HG02884 (cell line): ENCODE measurements around the gene SLC26A5.

Source experiments
- ATAC-seq: cut with Tn5 transposase; IDR thresholded peaks from one replicate; pipeline ENCODE4 v1.9.1; 2021; ENCODE audit warnings: mild to moderate bottlenecking, moderate library complexity; ENCODE audit not compliant: unreplicated experiment

SLC26A5 gene

DNA sequence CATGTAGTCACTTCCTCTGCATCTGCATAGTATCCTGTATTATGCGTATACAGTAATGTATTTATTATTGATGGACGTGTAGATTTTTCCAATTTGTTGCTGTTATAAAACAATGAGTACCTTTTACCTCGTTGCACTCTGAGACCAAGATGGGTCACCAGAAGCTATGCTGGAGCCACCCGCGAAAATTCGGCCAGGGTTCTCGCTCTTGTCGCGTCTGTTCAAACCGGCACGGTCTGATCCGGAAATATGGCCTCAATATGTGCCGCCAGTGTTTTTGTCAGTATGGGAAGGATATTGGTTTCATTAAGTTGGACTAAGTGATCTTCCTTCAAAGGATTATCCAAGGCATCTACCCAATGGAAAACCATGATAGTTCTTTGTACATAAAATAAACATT is 97.6 kb downstream of the SLC26A5 start:
- ATAC-seq, result no peak

DNA sequence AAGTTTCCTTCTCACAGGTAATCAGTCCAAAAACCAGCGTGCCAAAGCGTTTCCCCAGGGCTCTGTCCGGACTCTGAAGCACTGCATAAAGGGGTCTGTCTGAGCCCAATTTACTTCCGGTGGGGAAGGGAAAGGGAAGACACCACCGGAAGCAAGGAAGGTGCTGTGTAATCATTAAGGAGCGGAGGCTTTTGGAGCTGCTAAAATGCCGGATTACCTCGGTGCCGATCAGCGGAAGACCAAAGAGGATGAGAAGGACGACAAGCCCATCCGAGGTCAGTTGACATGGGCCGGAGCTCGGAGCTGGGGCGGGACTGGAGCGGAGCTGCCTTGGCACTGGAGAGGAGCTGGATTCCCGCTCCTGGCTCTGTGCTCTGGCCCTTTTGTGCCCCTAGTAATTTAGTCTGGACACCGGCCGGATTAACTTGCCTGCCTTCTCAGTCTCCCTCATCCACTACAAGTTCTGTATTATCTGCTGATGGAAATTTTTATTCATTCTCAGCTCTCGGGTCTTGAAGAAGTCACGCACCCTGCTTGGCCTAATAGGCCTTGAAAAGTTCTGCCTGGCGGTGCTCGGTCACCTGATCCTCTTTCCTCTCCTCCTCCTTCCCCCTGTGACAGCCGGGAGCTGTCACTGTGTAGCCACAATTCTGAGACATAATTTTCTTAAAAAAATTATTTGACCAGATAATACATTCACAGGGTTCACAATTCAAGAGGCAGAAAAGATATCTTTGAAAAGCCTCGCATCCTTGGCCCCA is 98.3 kb downstream of the SLC26A5 start, which contains the start of gene PSMC2:
Gene PSMC2 (plus strand): TSS at position 137 of the 761 bp plus-strand sequence. CDS start 69 bp downstream, at position 206.
- ATAC-seq, result peak; percentile 56

DNA sequence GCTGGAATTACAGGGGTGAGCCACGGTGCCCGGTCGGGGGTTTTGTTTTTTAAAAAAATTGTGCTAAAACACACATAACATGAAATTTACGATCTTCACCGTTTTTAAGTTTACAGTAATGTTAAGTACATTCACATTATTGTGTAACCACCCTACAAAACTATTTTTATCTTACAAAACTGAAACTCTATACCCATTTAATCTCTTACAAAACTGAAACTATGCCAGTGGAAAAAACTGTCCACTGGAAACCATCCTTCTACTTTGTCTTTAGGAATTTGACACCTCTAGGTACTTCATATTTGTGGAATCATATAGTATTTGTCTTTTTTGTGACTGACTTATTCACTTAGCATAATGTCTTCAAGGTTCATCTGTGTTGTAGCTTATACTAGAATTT is 99.6 kb downstream of the SLC26A5 start:
- no peak for ATAC-seq

DNA sequence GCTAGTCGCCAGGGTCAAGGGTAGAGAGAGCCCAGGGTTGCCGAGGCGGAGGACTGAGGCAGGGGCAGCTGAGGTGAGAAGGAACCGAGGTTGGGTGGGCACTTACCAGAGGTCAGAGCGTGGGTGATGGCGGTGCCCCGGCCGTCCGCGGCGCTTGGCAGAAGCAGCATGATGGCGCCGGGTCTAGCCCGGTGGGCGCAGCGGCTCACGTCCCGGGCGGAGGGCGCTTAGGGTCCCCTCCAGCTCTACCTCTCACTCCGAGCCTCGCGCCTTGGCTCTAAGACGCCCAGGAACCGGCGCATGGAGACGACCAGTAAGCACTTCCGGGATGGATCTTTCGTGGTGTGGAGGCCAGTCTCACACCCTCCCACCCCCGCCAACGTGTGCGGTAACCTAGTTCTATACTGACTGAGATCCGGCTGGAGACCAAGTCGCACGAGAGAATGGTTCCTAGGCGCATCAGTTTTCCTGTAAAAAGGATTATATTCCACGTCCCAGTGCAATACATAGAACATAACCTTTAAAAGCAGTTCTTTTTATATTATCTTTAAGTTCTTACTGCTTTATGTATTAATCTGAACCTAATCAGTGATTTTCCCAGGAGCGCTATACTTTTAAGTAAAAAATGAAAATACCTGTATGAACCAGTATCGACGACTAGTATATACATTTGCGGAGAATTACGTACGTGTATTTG is 101.4 kb downstream of the SLC26A5 start, which contains the start of gene DNAJC2:
Gene DNAJC2 (minus strand): TSS at position 315 of the 697 bp plus-strand sequence. CDS start 145 bp downstream, at position 170.
- ATAC-seq, result peak; percentile 72

DNA sequence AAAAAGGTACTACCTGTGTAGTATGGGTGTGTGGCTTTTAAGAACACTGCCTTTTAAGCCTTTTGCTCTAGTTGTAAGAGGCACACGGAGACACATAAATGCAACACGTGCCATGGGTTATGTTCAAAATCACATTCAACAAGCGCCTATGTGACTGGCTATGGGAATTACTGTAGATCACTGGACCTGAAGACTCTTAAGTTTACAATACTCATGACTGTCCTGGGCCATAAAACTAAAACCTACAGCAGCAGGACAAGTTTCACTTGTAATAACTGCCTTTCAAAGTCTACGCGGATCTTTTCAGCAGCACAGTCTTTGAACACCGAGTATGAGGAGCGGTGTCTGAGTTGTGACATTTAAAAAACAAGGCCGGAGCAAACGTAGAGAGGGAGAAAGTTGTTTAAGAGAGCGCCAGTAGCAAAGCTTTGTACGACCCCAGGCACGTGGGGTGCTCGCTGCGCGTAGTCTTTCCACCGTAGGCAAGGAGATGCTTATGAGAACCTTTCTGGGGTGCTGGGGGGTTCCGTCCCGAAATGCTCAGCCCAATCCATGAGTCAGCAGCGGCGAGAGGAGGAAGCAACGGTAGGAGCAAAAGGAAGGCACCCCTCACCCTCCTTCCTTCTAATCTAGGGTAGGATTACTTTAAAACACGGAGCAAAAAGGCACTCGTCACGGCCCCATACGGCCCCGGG is 102.1 kb downstream of the SLC26A5 start:
- ATAC-seq, result peak; percentile 7

DNA sequence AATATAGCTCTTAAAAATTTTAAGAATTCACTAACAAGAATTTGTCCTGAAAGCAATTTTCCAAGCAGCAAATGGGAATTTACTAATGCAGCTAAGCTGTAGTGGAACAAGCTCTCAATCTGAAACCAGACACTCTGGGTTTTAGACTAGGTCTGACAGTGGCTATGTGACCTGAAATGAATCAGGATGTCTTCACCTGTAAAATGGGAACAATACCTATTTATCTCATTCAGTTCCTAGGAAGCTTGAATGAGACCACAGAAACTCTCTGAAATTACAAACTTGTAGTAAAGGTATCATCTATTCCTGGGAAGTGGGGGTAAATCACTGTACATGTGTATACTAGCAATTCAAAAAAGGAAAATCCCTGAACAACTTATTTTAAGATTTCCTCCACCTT is 102.7 kb downstream of the SLC26A5 start:
- no peak for ATAC-seq

DNA sequence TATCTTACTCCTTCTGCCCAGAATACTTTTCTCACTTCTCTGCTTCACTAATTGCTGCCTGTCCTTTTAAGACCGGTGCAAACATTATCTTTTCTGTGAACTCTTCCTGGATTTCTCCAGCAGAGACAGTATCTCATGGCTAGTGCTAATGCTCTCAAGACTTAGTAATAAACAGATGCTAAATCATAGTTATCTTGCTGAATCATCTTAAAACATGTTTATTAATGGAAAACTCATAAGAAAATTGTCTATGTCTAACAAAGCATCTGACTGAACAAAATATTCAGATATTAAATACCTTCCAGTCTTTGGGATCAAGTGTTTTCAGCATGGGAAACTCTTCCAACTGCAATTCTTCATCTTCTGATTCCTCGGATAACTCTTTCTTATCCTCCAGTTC is 104.5 kb downstream of the SLC26A5 start:
- no peak for ATAC-seq

DNA sequence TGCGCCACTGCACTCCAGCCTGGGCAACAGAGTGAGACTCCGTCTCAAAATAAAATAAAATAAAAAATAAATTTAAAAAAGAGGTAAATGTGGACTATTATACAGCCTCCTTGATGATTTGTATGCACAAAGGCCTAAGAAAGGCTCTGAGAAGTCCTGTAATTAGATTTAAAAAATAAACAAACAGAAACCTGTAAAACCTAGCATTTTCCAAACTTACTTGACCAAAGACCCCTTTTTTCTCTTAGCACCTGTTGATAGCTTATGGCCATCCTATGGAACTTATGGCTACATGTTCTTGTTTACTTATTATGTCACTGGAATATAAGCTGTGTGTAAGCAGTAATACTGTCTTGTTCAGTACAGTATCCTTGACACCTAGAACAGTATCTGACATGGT is 107.1 kb downstream of the SLC26A5 start:
- ATAC-seq, result no peak

DNA sequence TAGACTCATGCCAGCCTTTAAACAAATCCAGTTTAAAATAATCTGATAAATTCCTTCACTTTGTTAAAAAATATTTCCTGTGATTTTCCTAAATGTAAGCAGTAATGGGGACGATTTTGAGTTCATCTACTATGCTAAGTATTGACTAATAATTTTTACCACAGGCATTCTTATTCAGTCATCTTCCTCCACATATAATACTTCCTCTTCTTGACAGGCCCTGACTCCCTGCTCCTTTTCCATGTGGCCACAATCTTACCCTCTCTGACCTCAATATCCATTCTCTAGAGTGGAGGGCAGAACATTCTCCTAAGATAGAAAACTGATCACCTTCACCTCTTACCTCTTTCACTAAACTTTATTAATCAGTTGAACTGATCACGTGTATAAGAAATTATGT is 109.2 kb downstream of the SLC26A5 start:
- no peak for ATAC-seq

DNA sequence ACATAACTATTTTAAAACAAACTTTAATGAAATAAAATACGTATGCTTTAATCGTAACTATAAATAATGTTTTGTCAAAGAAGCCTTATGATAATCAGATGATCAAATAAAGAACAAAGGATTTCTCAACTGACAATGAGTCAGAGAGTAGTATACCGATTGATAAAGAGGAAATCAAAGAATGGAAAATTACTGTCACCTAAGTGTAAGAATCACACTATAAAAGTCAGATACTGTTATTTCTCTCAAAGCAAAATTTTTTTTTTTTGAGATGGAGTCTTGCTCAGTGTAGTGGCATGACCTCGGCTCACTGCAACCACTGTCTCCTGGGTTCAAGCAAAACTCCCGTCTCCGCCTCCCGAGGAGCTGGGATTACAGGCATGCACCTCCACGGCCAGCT is 120.3 kb downstream of the SLC26A5 start:
- no peak for ATAC-seq
